ENCODE measurements around the gene LMNA. TPM values are rescaled to one million over a fixed set of nuclear protein-coding genes. Genes with fewer than 3 reads are reported as not detected.

Gene LMNA
- total and polyA plus RNA-seq, 2 donors (not counting 1 experiment from before 2014, with no cell fraction given), result 19.4 to 28.7 TPM

- Histone ChIP-seq H3K27ac (ENCODE audit: low read length in 2 of 2) (no peak overlapping the region), H3K9ac (ENCODE audit: low read length) (no peak overlapping the region), H3K9me3 (ENCODE audit: control extremely low read depth in 1 of 3, control insufficient read depth in 2 of 3, insufficient read depth in 1 of 3, low read length in 2 of 3) (peaks cover 0 to 4% (median 0%) of the 10 kb centered on the region in 3 donors), H3K4me3 (ENCODE audit: control extremely low read depth in 1 of 5, extremely low read depth in 1 of 5, insufficient read depth in 1 of 5, low read depth in 2 of 5, low read length in 4 of 5) (no peak overlapping the region), H3K4me2 (replicated peaks; ENCODE audit: low read depth, low read length, poor library complexity, severe bottlenecking) (no peak overlapping the region), H3K27me3 (replicated peaks in 1 of 4; ENCODE audit: control extremely low read depth in 1 of 4, control insufficient read depth in 3 of 4, insufficient read depth in 4 of 4, low read length in 3 of 4) (peaks cover 0 to 2% (median 0%) of the 10 kb centered on the region in 4 experiments), H2AFZ (ENCODE audit: insufficient read depth, low read depth, low read length, poor library complexity, severe bottlenecking) (no peak overlapping the region), H3K4me1 (ENCODE audit: control insufficient read depth in 2 of 2, insufficient read depth in 2 of 2, low read length in 2 of 2) (peaks cover 11 to 23% of the 10 kb centered on the region in 2 donors), H4K20me1 (ENCODE audit: control insufficient read depth, insufficient read depth, low read length, poor library complexity, severe bottlenecking) (no peaks in the 10 kb centered on the region), H3K79me2 (ENCODE audit: control insufficient read depth, insufficient read depth, low read length) (no peaks in the 10 kb centered on the region), H3K36me3 (replicated peaks in 1 of 2; ENCODE audit: control extremely low read depth in 1 of 2, control insufficient read depth in 1 of 2, extremely low read depth in 1 of 2, insufficient read depth in 2 of 2, low read length in 1 of 2) (no peaks in the 10 kb centered on the region)
- ATAC-seq (ENCODE audit: low read depth), result no peak
- Mint-ChIP-seq H3K4me3 (peak overlapping the region; percentile 63), H3K27ac (no peak overlapping the region), H3K4me1 (peaks cover 25% of the 10 kb centered on the region), H3K9me3 (ENCODE audit: insufficient read depth) (no peaks in the 10 kb centered on the region), H3K27me3 (no peaks in the 10 kb centered on the region)
- TF ChIP-seq CTCF (IDR thresholded peaks at IDR 0.05) (no peak), EZH2 (IDR thresholded peaks at IDR 0.05; ENCODE audit: borderline replicate concordance, insufficient read depth, low read depth, low read length, poor library complexity, severe bottlenecking) (no peak)
- ChIA-PET CTCF (interaction anchor here (2.0 kb wide), 1 partner anchor 150 kb away, joined by 6 read pairs; no protein-coding TSS in a partner anchor), POLR2A (interaction anchor here (0.6 to 0.7 kb wide), 2 partner anchors 12 to 204 kb away, joined by 5 to 8 read pairs; no protein-coding TSS in a partner anchor)
- no CpG with 5 or more reads among the region's 3 CpGs for WGBS (ENCODE audit: insufficient coverage)
- DNase-seq, result no peak
- intact Hi-C loops (cut with micrococcal nuclease), result no loop called here
Observed at GRCh38 chr1:156075162-156075561, 39.3 kb upstream of the LMNA start.

GRCh38 chr1:156075775-156076204, 38.7 kb upstream of the LMNA start:
- Histone ChIP-seq H3K9ac (ENCODE audit: low read length) (peak overlapping the region; percentile 65), H3K4me2 (replicated peaks; ENCODE audit: low read depth, low read length, poor library complexity, severe bottlenecking) (peak overlapping the region; percentile 77), H3K4me1 (ENCODE audit: control insufficient read depth in 2 of 2, insufficient read depth in 2 of 2, low read length in 2 of 2) (peaks cover 11 to 23% of the 10 kb centered on the region in 2 donors), H3K27ac (ENCODE audit: low read length in 2 of 2) (no peak overlapping the region), H3K9me3 (ENCODE audit: control extremely low read depth in 1 of 3, control insufficient read depth in 2 of 3, insufficient read depth in 1 of 3, low read length in 2 of 3) (peaks cover 0 to 4% (median 0%) of the 10 kb centered on the region in 3 donors), H2AFZ (ENCODE audit: insufficient read depth, low read depth, low read length, poor library complexity, severe bottlenecking) (peak overlapping the region; percentile 74), H3K36me3 (replicated peaks in 1 of 2; ENCODE audit: control extremely low read depth in 1 of 2, control insufficient read depth in 1 of 2, extremely low read depth in 1 of 2, insufficient read depth in 2 of 2, low read length in 1 of 2) (no peaks in the 10 kb centered on the region), H3K79me2 (ENCODE audit: control insufficient read depth, insufficient read depth, low read length) (no peaks in the 10 kb centered on the region), H3K4me3 (ENCODE audit: control extremely low read depth in 1 of 5, extremely low read depth in 1 of 5, insufficient read depth in 1 of 5, low read depth in 2 of 5, low read length in 4 of 5) (peak overlapping the region in 3 of 5 experiments; percentile 53 to 57 (median 56)), H4K20me1 (ENCODE audit: control insufficient read depth, insufficient read depth, low read length, poor library complexity, severe bottlenecking) (no peaks in the 10 kb centered on the region), H3K27me3 (replicated peaks in 1 of 4; ENCODE audit: control extremely low read depth in 1 of 4, control insufficient read depth in 3 of 4, insufficient read depth in 4 of 4, low read length in 3 of 4) (peaks cover 0 to 2% (median 1%) of the 10 kb centered on the region in 4 experiments)
- CTCF ChIA-PET, result interaction anchor here (2.0 kb wide), 1 partner anchor 149 kb away, joined by 6 read pairs; no protein-coding TSS in a partner anchor
- Mint-ChIP-seq H3K27ac (peak overlapping the region; percentile 64), H3K4me3 (peak overlapping the region; percentile 89), H3K4me1 (peaks cover 25% of the 10 kb centered on the region), H3K9me3 (ENCODE audit: insufficient read depth) (no peaks in the 10 kb centered on the region), H3K27me3 (no peaks in the 10 kb centered on the region)
- POLR2A ChIA-PET, result no interaction called here
- no CpG with 5 or more reads among the region's 4 CpGs for WGBS (ENCODE audit: insufficient coverage)
- intact Hi-C loops (cut with micrococcal nuclease), result no loop called here
- TF ChIP-seq CTCF (IDR thresholded peaks at IDR 0.05) (no peak), EZH2 (IDR thresholded peaks at IDR 0.05; ENCODE audit: borderline replicate concordance, insufficient read depth, low read depth, low read length, poor library complexity, severe bottlenecking) (no peak)
- DNase-seq (no peak), ATAC-seq (ENCODE audit: low read depth) (no peak)
